Small intestine (tissue), 7 donors: Measurements from ENCODE around the gene REEP5. TPM values are rescaled to one million over a fixed set of nuclear protein-coding genes. Genes with fewer than 3 reads are reported as not detected.

Experiments used
- DNase-seq, 2 donors: peaks; one replicate each; pipeline versions ENCODE4 v3.0.0 to v3.0.0-alpha.2; 2013
- FAIRE-seq: peaks from 2 replicates; lab custom pipeline; 2012; peaks lifted over from hg19 to GRCh38; lab: Jason Lieb, UNC
- H3K27ac ChIP-seq, 3 donors: one replicate each; pipeline ENCODE4 v1.5.1; 2013; ENCODE audit warnings: low read length in 2 of 3, mild to moderate bottlenecking in 2 of 3, control low read depth in 1 of 3, inconsistent platforms in 1 of 3, low read depth in 1 of 3, moderate library complexity in 1 of 3
- H3K27me3 ChIP-seq, 3 donors: one replicate each; pipeline ENCODE4 v1.6.1; 2013; ENCODE audit warnings: low read length in 3 of 3, inconsistent platforms in 1 of 3; ENCODE audit not compliant: control insufficient read depth in 3 of 3, insufficient read depth in 3 of 3
- H3K36me3 ChIP-seq, 3 donors: one replicate each; pipeline ENCODE4 v1.6.1; 2013; ENCODE audit warnings: low read length in 3 of 3, inconsistent platforms in 1 of 3, low read depth in 1 of 3, mild to moderate bottlenecking in 1 of 3, moderate library complexity in 1 of 3; ENCODE audit not compliant: control insufficient read depth in 3 of 3, insufficient read depth in 2 of 3
- H3K4me1 ChIP-seq, 3 donors: one replicate each; pipeline ENCODE4 v1.6.1; 2013; ENCODE audit warnings: low read length in 2 of 3, inconsistent platforms in 1 of 3, low read depth in 1 of 3, mild to moderate bottlenecking in 1 of 3, moderate library complexity in 1 of 3; ENCODE audit not compliant: control insufficient read depth in 3 of 3, insufficient read depth in 2 of 3
- H3K4me3 ChIP-seq, 3 donors: one replicate each; pipeline ENCODE4 v1.5.1; 2013; ENCODE audit warnings: low read length in 3 of 3, control low read depth in 1 of 3, inconsistent platforms in 1 of 3, low read depth in 1 of 3, mild to moderate bottlenecking in 1 of 3, moderate library complexity in 1 of 3
- H3K9me3 ChIP-seq, 2 donors: one replicate each; pipeline ENCODE4 v1.6.1; 2013; ENCODE audit warnings: low read depth in 1 of 2, low read length in 1 of 2; ENCODE audit not compliant: control insufficient read depth in 2 of 2, insufficient read depth in 1 of 2
- WGBS, 3 donors: extraction: QIAGEN DNeasy Blood & Tissue Kit; methylation state at CpG; one replicate each; pipeline ENCODE4 v1.1.7; 2013; 5-methylcytosine and 5-hydroxymethylcytosine counted together
- polyA plus RNA-seq, 4 donors: library from polyadenylated mRNA; stranded (reverse) in 3 of 4; unstranded in 1 of 4; fragments of 200-250 nt in 3 of 4; fragments of 120-200 nt in 1 of 4; gene quantifications; one replicate each; pipeline versions ENCODE4 v1.2.1 to v1.2.3, GENCODE V29; 2013
- donor health status: healthy with polysubstance abuse.
- donor health status: control.
- donor health status: control.
- donor health status: Bipolar disorder and iron deficiency.
- donor health status: healthy.

The REEP5 gene
- polyA plus RNA-seq, 4 donors = 27.3 to 69.4 (median 37.5) TPM

- DNase-seq (no peak), FAIRE-seq (no peak)
- WGBS, 3 donors = 72 to 83% (median 76%) methylated on average over 1 of the region's 1 CpG
- Histone ChIP-seq H3K4me3 (no peak overlapping the region), H3K27ac (no peak overlapping the region), H3K9me3 (peaks cover 0 to 4% of the 10 kb centered on the region in 2 donors), H3K4me1 (no peaks in the 10 kb centered on the region), H3K36me3 (peaks cover 0 to 5% (median under 1%) of the 10 kb centered on the region in 3 donors), H3K27me3 (no peaks in the 10 kb centered on the region)
These were observed 77.5 kb downstream of the REEP5 start for GRCh38 chr5:112844489-112844888.

- peaks cover 4 to 26% (median 8%) of the 10 kb centered on the region in 3 donors for H3K36me3 ChIP-seq
- 97 to 98% (median 97%) methylated on average over 13 of the region's 13 CpGs for WGBS, 3 donors
These were observed 88.1 kb downstream of the REEP5 start for GRCh38 chr5:112833971-112834370.

GRCh38 chr5:112830378-112830777, 91.6 kb downstream of the REEP5 start:
- Histone ChIP-seq H3K27me3 (no peaks in the 10 kb centered on the region), H3K9me3 (no peaks in the 10 kb centered on the region), H3K36me3 (peaks cover 0 to 28% (median 9%) of the 10 kb centered on the region in 3 donors), H3K4me3 (no peak overlapping the region), H3K27ac (no peak overlapping the region), H3K4me1 (no peaks in the 10 kb centered on the region)
- FAIRE-seq (no peak), DNase-seq (no peak)
- WGBS, 3 donors = 91 to 96% (median 92%) methylated on average over 2 of the region's 2 CpGs

More at GRCh38 chr5:112833971-112834370, 88.1 kb downstream of the REEP5 start:
- FAIRE-seq (no peak), DNase-seq (no peak)
- no peak overlapping the region for H3K27ac ChIP-seq
- H3K4me1 ChIP-seq = no peaks in the 10 kb centered on the region
- H3K27me3 ChIP-seq = no peaks in the 10 kb centered on the region
- no peak overlapping the region for H3K4me3 ChIP-seq
- H3K9me3 ChIP-seq = no peaks in the 10 kb centered on the region

Other genes with a start within 250 kb of the REEP5 start
- gene APC, start 184.3 kb downstream of the REEP5 start, polyA plus RNA-seq = 10 to 100 TPM in 3 of 4 donors, 1 to 10 TPM in 1; 8.0 to 31.3 (median 16.8) TPM
- gene SRP19, start 60.9 kb downstream of the REEP5 start, polyA plus RNA-seq = 10 to 100 TPM; 56.3 to 93.7 (median 76.3) TPM
- gene DCP2, start 54.6 kb upstream of the REEP5 start, polyA plus RNA-seq = 10 to 100 TPM in 1 of 4 donors, 1 to 10 TPM in 3; 5.6 to 19.5 (median 8.0) TPM